GM23338 (cell line): ENCODE data around the gene CYB561D2. TPM values are rescaled to one million over a fixed set of nuclear protein-coding genes. Genes with fewer than 3 reads are reported as not detected.

Experiments
- ATAC-seq: fragments of 200-7000 bp; cut with Tn5 transposase; 3 replicates; pipeline ENCODE4 v1.9.1; 2020
- DNase-seq: peaks from one replicate; pipeline ENCODE4 v3.0.0-alpha.2; 2015; ENCODE audit warnings: low spot score
- H2AFZ ChIP-seq: fragments of 200-600 bp; sonication (generic); 2 replicates; pipeline ENCODE4 v1.8.0; 2016; ENCODE audit warnings: antibody characterized with exemption, mild to moderate bottlenecking, moderate library complexity
- H3F3A ChIP-seq: fragments of 200-600 bp; sonication (generic); replicated peaks from 2 replicates; pipeline ENCODE4 v1.8.0; 2017; ENCODE audit warnings: antibody characterized with exemption, mixed run types, low read depth
- H3K27ac ChIP-seq: fragments of 200-600 bp; sonication (generic); 2 replicates; pipeline ENCODE4 v1.6.1; 2016; ENCODE audit warnings: low read depth
- H3K27me3 ChIP-seq: fragments of 200-600 bp; sonication (generic); 2 replicates; pipeline ENCODE4 v1.8.0; 2016; ENCODE audit warnings: mild to moderate bottlenecking, mixed run types, moderate library complexity; ENCODE audit not compliant: insufficient read depth
- H3K36me3 ChIP-seq: fragments of 200-600 bp; sonication (generic); 2 replicates; pipeline ENCODE4 v1.8.0; 2016; ENCODE audit warnings: mild to moderate bottlenecking; ENCODE audit not compliant: insufficient read depth
- H3K4me1 ChIP-seq: fragments of 200-600 bp; sonication (generic); 2 replicates; pipeline ENCODE4 v1.8.0; 2016; ENCODE audit warnings: mild to moderate bottlenecking, moderate library complexity; ENCODE audit not compliant: insufficient read depth
- H3K4me2 ChIP-seq: fragments of 200-600 bp; sonication (generic); 2 replicates; pipeline ENCODE4 v1.7.1; 2017; ENCODE audit warnings: mixed run types
- H3K4me3 ChIP-seq: fragments of 200-600 bp; sonication (generic); 2 replicates; pipeline ENCODE4 v1.6.1; 2016; ENCODE audit warnings: mixed run types
- H3K79me2 ChIP-seq: fragments of 200-600 bp; sonication (generic); replicated peaks from 2 replicates; pipeline ENCODE4 v1.8.0; 2017; ENCODE audit warnings: mild to moderate bottlenecking; ENCODE audit not compliant: insufficient read depth
- H3K9me2 ChIP-seq: fragments of 200-600 bp; sonication (generic); 2 replicates; pipeline ENCODE4 v1.8.0; 2017; ENCODE audit not compliant: insufficient read depth
- H4K20me1 ChIP-seq: fragments of 200-600 bp; sonication (generic); replicated peaks from 2 replicates; pipeline ENCODE4 v1.8.0; 2017; ENCODE audit warnings: mild to moderate bottlenecking; ENCODE audit not compliant: insufficient read depth
- H3K27ac Mint-ChIP-seq: 2 replicates; pipeline ENCODE4 v1.8.0; 2020; ENCODE audit warnings: inconsistent platforms, mild to moderate bottlenecking, moderate library complexity, mixed read lengths
- H3K27me3 Mint-ChIP-seq: 3 replicates; pipeline ENCODE4 v1.8.0; 2022; ENCODE audit warnings: low read depth, mild to moderate bottlenecking, moderate library complexity, mixed read lengths, inconsistent platforms; ENCODE audit not compliant: insufficient read depth, poor library complexity
- H3K36me3 Mint-ChIP-seq: 3 replicates; pipeline ENCODE4 v1.8.0; 2021; ENCODE audit warnings: low read depth, mild to moderate bottlenecking, inconsistent platforms, moderate library complexity, mixed read lengths
- H3K4me1 Mint-ChIP-seq: 3 replicates; pipeline ENCODE4 v1.8.0; 2020; ENCODE audit warnings: mild to moderate bottlenecking, inconsistent platforms, mixed read lengths
- H3K4me3 Mint-ChIP-seq: 3 replicates; pipeline ENCODE4 v1.8.0; 2021; ENCODE audit warnings: moderate library complexity, mild to moderate bottlenecking, inconsistent platforms, mixed read lengths
- H3K9me3 Mint-ChIP-seq: 3 replicates; pipeline ENCODE4 v1.8.0; 2020; ENCODE audit warnings: moderate library complexity, mild to moderate bottlenecking, inconsistent platforms, mixed read lengths
- CREB1 ChIP-seq: fragments of 250-450 bp; sonication (Bioruptor Pico); IDR thresholded peaks from 2 replicates; pipeline ENCODE4 v1.5.0; 2020; ENCODE audit warnings: low read depth, mild to moderate bottlenecking, moderate library complexity
- CTCF ChIP-seq, 2 experiments: fragments of 200-600 bp in 1 of 2; sonication (generic) in 1 of 2; conservative IDR thresholded peaks; 2 replicates each; pipeline versions ENCODE4 v1.5.1 to v1.6.1; 2016 to 2017; ENCODE audit warnings: antibody characterized with exemption in 2 of 2, low read depth in 2 of 2, mild to moderate bottlenecking in 2 of 2, moderate library complexity in 1 of 2
- ETS1 ChIP-seq: IDR thresholded peaks from 2 replicates; pipeline ENCODE4 v1.6.1; 2016; ENCODE audit warnings: antibody characterized with exemption
- EZH2 ChIP-seq: fragments of 200-600 bp; sonication (generic); IDR thresholded peaks from one replicate; pipeline ENCODE4 v1.8.0; 2017; ENCODE audit warnings: antibody characterized with exemption, mild to moderate bottlenecking, low read depth; ENCODE audit not compliant: unreplicated experiment
- EZH2phosphoT487 ChIP-seq: fragments of 200-600 bp; sonication (generic); IDR thresholded peaks from one replicate; pipeline ENCODE4 v1.8.1; 2018; ENCODE audit warnings: antibody characterized with exemption; ENCODE audit not compliant: unreplicated experiment
- JUNB ChIP-seq: IDR thresholded peaks from one replicate; pipeline ENCODE4 v1.6.1; 2016; ENCODE audit warnings: antibody characterized with exemption; ENCODE audit not compliant: unreplicated experiment
- NANOG ChIP-seq: IDR thresholded peaks from 2 replicates; pipeline ENCODE4 v1.6.1; 2016; ENCODE audit warnings: antibody characterized with exemption, borderline replicate concordance
- POLR2AphosphoS5 ChIP-seq: IDR thresholded peaks from 2 replicates; pipeline ENCODE4 v1.6.1; 2016; ENCODE audit warnings: antibody characterized with exemption, low read depth
- REST ChIP-seq: IDR thresholded peaks from one replicate; pipeline ENCODE4 v1.6.1; 2018; ENCODE audit warnings: antibody characterized with exemption; ENCODE audit not compliant: unreplicated experiment
- STAT1 ChIP-seq: IDR thresholded peaks from one replicate; pipeline ENCODE4 v1.6.1; 2016; ENCODE audit warnings: antibody characterized with exemption; ENCODE audit not compliant: unreplicated experiment
- ZNF114 ChIP-seq: fragments of 250-450 bp; sonication (Bioruptor Pico); IDR thresholded peaks from 2 replicates; pipeline ENCODE4 v1.5.0; 2020; ENCODE audit warnings: mild to moderate bottlenecking, moderate library complexity
- ZNF331 ChIP-seq: fragments of 250-450 bp; sonication (Bioruptor Pico); IDR thresholded peaks from 2 replicates; pipeline ENCODE4 v1.5.0; 2020; ENCODE audit warnings: low read depth, mild to moderate bottlenecking, moderate library complexity
- ZNF462 ChIP-seq: fragments of 250-450 bp; sonication (Bioruptor Pico); IDR thresholded peaks from 2 replicates; pipeline ENCODE4 v1.5.0; 2020; ENCODE audit warnings: mild to moderate bottlenecking, moderate library complexity
- polyA plus RNA-seq: library from polyadenylated mRNA; unstranded; fragments of >200 nt; fragmentation: Nextera tagmentation; extraction: Ambion mirVana; gene quantifications from 2 replicates; pipeline ENCODE4 v1.2.1, GENCODE V29; 2016
- total RNA-seq: library from RNA; depleted of rRNA; stranded (reverse); fragments of >200 nt; shearing (Covaris generic); gene quantifications from 2 replicates; pipeline ENCODE4 v1.2.3, GENCODE V29; 2014

Gene CYB561D2
- total and polyA plus RNA-seq, 2 experiments from 2014 or later: 10.1 to 18.2 TPM

GRCh38 chr3:50351323-50351697 is 648 bp downstream of the CYB561D2 start:
- H4K20me1 ChIP-seq: peaks cover 9% of the 10 kb centered on the region; the same call in 1 of the 2 replicates
- H3K36me3 ChIP-seq: no peaks in the 10 kb centered on the region
- H3K4me3 ChIP-seq: peak overlapping the region; percentile 67
- Mint-ChIP-seq H3K4me3 (peak overlapping the region; percentile 95), H3K4me1 (peaks cover 13% of the 10 kb centered on the region), H3K36me3 (peaks cover 12% of the 10 kb centered on the region), H3K9me3 (no peaks in the 10 kb centered on the region), H3K27ac (no peak overlapping the region), H3K27me3 (peaks cover 7% of the 10 kb centered on the region)
- no peaks in the 10 kb centered on the region; the same call in 1 of the 2 replicates for H3K79me2 ChIP-seq
- H3F3A ChIP-seq: 0 out of 2 replicates have a peak, but pooled peaks cover 2% of the 10 kb centered on the region
- no peak overlapping the region for H3K27ac ChIP-seq
- no peak for TF ChIP-seq EZH2
- TF ChIP-seq CREB1 (CRISPR knock-in tag): no peak
- no peak for TF ChIP-seq ZNF462 (CRISPR knock-in tag)
- no peak for TF ChIP-seq STAT1
- no peak for TF ChIP-seq ZNF331 (CRISPR knock-in tag)
- no peak for TF ChIP-seq POLR2AphosphoS5
- TF ChIP-seq ETS1: no peak
- no peak for TF ChIP-seq JUNB
- no peak for TF ChIP-seq CTCF (conservative IDR thresholded peaks at IDR 0.05; ENCODE audit: low read depth in 2 of 2)
- no peak for TF ChIP-seq ZNF114 (CRISPR knock-in tag)
- TF ChIP-seq EZH2phosphoT487: no peak
- TF ChIP-seq NANOG: no peak
- no peak for TF ChIP-seq REST
- H2AFZ ChIP-seq: peak overlapping the region; percentile 58; the same call in 1 of the 2 replicates
- ATAC-seq (no peak), DNase-seq (no peak)
- peaks cover 6% of the 10 kb centered on the region; the same call in 1 of the 2 replicates for H3K27me3 ChIP-seq
- no peaks in the 10 kb centered on the region for H3K9me2 ChIP-seq
- H3K4me1 ChIP-seq: peaks cover 3% of the 10 kb centered on the region; the same call in 1 of the 2 replicates
- peak overlapping the region; percentile 99 for H3K4me2 ChIP-seq
